Left hindlimb (tissue), 1 donor: ENCODE measurements around the gene RND3.

Experiments used
- DNase-seq: peaks from one replicate; pipeline ENCODE4 v3.0.0-alpha.2; 2018

RND3 gene

GRCh38 chr2:150491943-150492342, 4.5 kb upstream of the RND3 start:
- no peak for DNase-seq

DNA sequence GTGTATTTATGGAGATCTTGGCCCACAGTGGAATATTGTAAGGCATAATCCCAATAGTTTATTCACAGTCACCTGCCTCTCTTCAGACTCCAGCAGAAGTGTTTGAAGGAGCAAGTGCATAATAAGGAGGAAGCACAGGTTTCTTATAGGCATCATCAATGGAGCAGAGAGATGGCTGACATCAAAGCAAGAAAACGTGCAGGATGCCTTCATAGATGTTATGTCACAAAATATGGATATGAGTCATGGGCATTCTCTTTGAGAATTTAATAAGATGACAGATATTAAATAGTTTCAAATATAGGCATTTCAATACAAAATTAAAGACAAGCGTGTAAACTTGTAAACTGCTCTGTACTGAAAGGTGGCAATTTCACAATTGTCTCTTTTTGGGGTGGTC, 4.0 kb upstream of the RND3 start:
- DNase-seq: no peak

DNA sequence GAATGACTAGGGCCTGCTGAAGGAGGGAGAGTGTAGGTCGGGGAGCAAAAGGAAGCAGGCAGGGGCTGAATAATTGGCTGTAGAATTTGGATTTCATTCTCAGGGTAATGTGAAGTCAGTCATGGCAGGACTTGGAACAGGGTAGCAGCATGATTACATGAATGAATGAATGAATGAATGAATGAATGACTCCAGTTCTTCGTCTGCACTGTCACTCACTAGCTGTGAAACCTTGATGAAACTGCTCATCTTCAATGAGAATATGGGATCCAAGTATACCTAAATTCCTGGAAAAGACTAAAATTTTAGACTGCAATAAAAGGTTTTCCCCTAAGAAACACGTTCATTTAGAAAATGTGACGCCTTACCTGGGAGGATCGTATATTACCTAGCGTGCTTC, 3.0 kb upstream of the RND3 start:
- DNase-seq: no peak

DNA sequence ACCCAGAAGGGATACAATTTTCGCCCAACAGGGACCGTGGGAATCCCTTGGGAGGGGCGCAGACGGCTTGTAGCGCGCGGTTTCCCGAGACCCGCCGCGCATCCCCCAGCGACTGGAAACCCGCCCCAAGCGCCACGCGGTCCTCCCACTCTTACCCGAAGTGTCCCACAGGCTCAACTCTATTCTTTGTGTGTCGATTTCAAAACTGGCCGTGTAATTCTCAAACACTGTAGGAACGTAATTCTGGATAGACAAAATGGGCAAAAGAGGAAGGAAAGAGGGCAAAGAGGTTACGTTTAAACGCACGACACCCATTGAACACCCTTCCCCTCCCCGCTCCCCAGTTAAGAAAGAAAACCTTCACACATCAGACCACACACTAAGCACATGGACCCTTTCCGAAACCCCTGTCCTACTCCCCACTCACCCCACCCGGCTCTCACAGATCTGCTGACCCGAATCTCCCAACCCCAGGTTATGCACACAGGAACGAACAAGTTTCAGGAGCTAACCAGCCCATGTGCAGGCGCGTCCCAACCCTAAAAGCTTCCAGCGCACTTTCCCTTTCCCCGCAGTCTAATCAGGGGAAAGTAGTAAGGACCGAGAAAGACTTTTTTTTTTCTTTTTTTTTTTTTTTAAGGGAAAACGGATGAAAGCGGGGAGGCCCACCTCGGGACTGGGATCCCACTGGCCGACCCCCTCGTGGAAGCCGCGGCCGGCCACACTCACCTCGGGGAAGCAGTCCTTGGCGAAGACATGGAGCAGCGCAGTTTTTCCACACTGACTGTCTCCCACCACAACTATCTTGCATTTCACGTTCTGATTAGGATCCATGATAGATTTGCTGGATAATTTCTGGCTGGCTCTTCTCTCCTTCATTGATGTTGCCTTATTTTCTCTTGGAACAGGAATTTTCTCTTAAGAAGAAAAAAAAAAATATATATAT, 655 bp downstream of the RND3 start:
- DNase-seq: peak; percentile 72

DNA sequence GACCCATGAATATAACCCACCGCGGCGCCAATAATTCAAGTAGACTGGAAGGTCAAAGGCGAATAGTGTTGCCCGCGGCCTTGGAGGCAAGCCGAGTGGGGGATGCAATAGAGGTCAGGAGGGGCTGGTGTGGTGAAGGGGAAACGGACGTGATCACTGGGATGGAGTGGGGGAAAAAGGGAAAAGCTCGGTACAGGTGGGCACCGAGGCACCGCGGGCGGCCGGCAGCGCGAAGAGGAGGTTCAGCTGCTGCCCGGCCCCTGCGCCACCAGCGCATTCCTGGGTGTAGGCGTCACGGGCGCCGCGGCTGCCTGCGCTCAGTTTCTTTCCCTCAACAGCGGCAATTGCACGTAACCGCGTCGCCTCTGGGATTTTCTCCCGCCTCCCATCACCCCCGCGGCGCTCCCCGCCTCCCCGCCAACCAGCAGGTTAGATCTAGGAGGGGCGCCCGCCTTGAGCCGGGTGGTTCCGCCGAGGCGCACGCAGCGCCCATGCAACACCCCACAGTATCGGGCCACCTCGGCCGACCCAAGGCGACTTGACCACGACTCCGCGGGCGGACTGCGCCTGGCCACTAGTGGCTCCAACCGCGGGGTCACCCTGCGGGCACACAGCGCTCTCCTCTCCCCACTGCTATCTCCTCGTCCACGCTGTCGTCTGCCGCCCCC, 1.5 kb downstream of the RND3 start:
- DNase-seq: peak; percentile 81

- peak; percentile 87 for DNase-seq
Measured at GRCh38 chr2:150485114-150485870, 2.2 kb downstream of the RND3 start.

DNA sequence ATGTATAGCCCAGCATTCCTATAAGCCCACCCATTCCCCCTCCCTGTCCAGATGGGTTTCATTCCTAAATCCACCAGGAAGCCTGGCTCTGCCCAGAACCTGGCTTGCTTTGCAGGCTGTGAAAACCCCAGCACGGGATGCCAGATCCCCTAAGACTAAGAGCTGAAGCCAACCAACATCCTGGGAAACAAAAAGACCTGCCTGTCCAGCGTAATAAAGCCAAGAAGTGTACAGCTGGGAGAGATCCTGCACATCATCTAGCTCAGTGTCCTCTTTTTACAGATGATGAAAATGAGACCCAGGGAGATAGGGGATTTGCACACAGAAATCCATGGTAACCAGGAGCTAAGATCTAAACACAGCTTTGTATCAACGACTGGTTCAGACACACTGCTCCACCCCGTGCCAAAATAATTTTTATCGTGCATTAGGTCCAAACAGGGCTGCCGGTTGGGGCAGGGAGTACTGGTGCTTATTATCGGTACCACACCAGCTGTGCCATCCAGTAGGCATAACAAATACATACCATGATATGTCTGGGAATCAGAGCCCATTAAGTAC, 2.9 kb downstream of the RND3 start:
- peak; percentile 60 for DNase-seq

GRCh38 chr2:150484006-150484405, 3.5 kb downstream of the RND3 start:
- no peak for DNase-seq

GRCh38 chr2:150483532-150483931, 3.9 kb downstream of the RND3 start:
- no peak for DNase-seq

GRCh38 chr2:150482667-150483400, 4.6 kb downstream of the RND3 start:
- DNase-seq: no peak

DNA sequence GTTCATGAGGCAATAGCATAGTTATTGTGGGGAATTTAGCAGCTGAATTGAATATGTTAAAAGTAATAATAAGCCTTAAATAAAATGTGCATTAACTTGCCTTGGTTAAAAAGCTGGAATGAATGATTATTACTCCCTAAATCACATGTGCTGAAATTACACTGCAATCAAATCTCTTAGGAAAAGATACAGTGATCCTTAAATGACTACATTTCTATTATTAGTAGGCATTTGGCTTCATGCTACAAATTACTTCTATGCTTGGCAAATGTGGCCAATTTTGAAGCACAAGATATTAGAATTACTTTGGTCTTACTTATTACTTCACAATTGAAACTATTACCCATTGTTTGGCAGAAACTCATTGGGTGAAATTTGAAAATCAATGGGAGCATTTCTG, 5.4 kb downstream of the RND3 start:
- no peak for DNase-seq

- DNase-seq: no peak
Measured at GRCh38 chr2:150480971-150481830, 6.3 kb downstream of the RND3 start.

DNA sequence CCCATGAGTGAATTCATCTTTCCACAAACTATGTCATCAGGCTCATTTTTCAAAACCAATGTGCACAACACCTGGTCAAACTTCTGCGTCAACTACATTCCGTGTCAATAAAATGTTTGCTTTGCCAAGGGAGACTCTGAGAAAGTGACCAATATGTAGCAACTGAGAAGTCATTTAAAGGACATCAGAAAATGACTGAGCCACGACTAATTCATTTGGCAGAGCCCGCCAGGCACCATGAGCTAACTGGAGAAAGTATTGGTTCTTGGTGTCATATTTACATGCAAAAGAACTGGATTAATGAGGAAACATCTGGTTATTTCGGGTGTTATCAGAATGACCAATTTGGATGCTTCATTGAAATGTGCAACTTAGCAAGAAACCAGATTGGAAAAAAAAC, 7.2 kb downstream of the RND3 start:
- no peak for DNase-seq

DNA sequence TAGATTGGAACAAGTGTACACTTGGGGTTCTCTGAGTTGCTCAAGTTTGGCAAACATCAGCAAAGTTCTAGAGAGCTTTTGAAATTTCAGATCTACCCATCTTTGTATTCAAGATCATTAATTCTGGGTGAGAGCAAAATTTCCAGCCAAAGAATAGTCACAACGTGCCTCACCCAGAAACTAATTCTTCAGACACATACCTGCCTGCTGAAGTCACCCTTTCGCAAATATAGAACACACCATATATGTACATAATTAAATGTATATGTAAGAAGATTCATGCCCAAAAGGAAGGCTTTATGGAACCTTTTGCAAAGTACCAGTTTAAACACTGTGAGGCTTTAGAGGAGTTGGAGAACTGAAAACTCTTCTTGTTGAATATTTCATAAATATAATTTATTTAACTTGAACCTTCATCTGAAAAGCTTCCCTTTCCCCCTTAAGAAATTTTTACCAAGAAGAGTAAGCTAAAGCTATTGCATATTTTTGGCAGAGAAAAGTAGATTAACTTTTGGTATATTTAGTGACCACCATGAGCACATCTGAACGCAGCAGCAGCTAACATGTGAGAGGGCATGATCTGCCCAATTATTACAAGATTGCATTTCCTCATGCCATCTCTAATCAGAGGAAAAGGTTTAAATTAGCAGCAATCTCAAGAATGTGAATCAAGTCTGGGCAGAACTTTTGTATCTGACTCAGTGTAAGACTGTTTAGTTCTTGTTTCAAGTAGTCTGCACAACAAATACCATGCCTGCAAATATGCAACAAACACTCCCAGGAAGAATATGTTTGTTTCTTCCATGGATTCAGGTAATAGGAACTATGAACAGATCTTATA, 8.2 kb downstream of the RND3 start:
- DNase-seq: no peak

- no peak for DNase-seq
Measured at GRCh38 chr2:150478200-150478974, 9.1 kb downstream of the RND3 start.

GRCh38 chr2:150477347-150477746, 10.1 kb downstream of the RND3 start:
- no peak for DNase-seq

GRCh38 chr2:150476809-150477302, 10.6 kb downstream of the RND3 start:
- no peak for DNase-seq

- no peak for DNase-seq
Measured at GRCh38 chr2:150476286-150476685, 11.2 kb downstream of the RND3 start.

GRCh38 chr2:150475479-150476250, 11.8 kb downstream of the RND3 start:
- DNase-seq: no peak
